GM19324 (cell line): ENCODE data around the gene TYW1B.
"Not testable (repeated sequence)": the region's sequence is repeated elsewhere in the genome, so short reads cannot be mapped to it uniquely, and the experiment has no call there.

Experiments
- ATAC-seq: cut with Tn5 transposase; IDR thresholded peaks from one replicate; pipeline ENCODE4 v1.9.1; 2021; ENCODE audit warnings: mild to moderate bottlenecking, moderate library complexity; ENCODE audit not compliant: unreplicated experiment, low FRiP score

The TYW1B gene

GRCh38 chr7:72760602-72761001 is 67.4 kb downstream of the TYW1B start:
- ATAC-seq, result no peak

GRCh38 chr7:72754312-72754711 is 73.7 kb downstream of the TYW1B start:
- no peak for ATAC-seq

- no peak for ATAC-seq
These were observed 74.2 kb downstream of the TYW1B start for GRCh38 chr7:72753781-72754180.

GRCh38 chr7:72753229-72753628 is 74.8 kb downstream of the TYW1B start:
- ATAC-seq, result not testable (repeated sequence)

- ATAC-seq, result no peak
These were observed 76.0 kb downstream of the TYW1B start for GRCh38 chr7:72751978-72752377.

- ATAC-seq, result no peak
These were observed 76.6 kb downstream of the TYW1B start for GRCh38 chr7:72751378-72751777.

- ATAC-seq, result not testable (repeated sequence)
These were observed 79.4 kb downstream of the TYW1B start for GRCh38 chr7:72748649-72749048.

- not testable (repeated sequence) for ATAC-seq
These were observed 83.6 kb downstream of the TYW1B start for GRCh38 chr7:72744244-72744926.

GRCh38 chr7:72743801-72744200 is 84.2 kb downstream of the TYW1B start:
- not testable (repeated sequence) for ATAC-seq

- not testable (repeated sequence) for ATAC-seq
These were observed 88.3 kb downstream of the TYW1B start for GRCh38 chr7:72739716-72740115.

GRCh38 chr7:72735855-72736254 is 92.1 kb downstream of the TYW1B start:
- ATAC-seq, result not testable (repeated sequence)

GRCh38 chr7:72730815-72731214 is 97.2 kb downstream of the TYW1B start:
- not testable (repeated sequence) for ATAC-seq

GRCh38 chr7:72730384-72730783 is 97.6 kb downstream of the TYW1B start:
- not testable (repeated sequence) for ATAC-seq

GRCh38 chr7:72729130-72729529 is 98.9 kb downstream of the TYW1B start:
- ATAC-seq, result not testable (repeated sequence)

GRCh38 chr7:72722694-72723093 is 105.3 kb downstream of the TYW1B start:
- ATAC-seq, result not testable (repeated sequence)

- ATAC-seq, result not testable (repeated sequence)
These were observed 107.1 kb downstream of the TYW1B start for GRCh38 chr7:72720890-72721289.

GRCh38 chr7:72717252-72717774 is 110.7 kb downstream of the TYW1B start:
- not testable (repeated sequence) for ATAC-seq

GRCh38 chr7:72711927-72712326 is 116.1 kb downstream of the TYW1B start:
- ATAC-seq, result not testable (repeated sequence)

- no peak for ATAC-seq
These were observed 117.0 kb downstream of the TYW1B start for GRCh38 chr7:72710983-72711382.

GRCh38 chr7:72709909-72710308 is 118.1 kb downstream of the TYW1B start:
- no peak for ATAC-seq

GRCh38 chr7:72708371-72709050 is 119.5 kb downstream of the TYW1B start:
- ATAC-seq, result not testable (repeated sequence)

- no peak for ATAC-seq
These were observed 121.5 kb downstream of the TYW1B start for GRCh38 chr7:72706521-72706920.
